A549 treated with Mapracorat at 1 μM for 4 hours (cell line): ENCODE data around the gene FOXE3. TPM values are rescaled to one million over a fixed set of nuclear protein-coding genes. Genes with fewer than 3 reads are reported as not detected.

Experiments used
- total RNA-seq: library from RNA; stranded (reverse); fragments of 200-300 nt; extraction: Qiagen RNA extraction; gene quantifications from 5 replicates; pipeline ENCODE4 v1.2.3, GENCODE V29; 2022

FOXE3 gene
- total RNA-seq, result 0.06 to 0.13 TPM (median 0.10 TPM) in 4 of 5 replicates, not detected in the other

GRCh38 chr1:47415728-47416318 lies at the start of gene FOXE3:
Gene FOXE3, plus strand, starts transcription at chr1:47416285. Its CDS starts 31 bp downstream, at chr1:47416316.

GRCh38 chr1:47437447-47438164 lies 21.5 kb downstream of the FOXE3 start, which contains the start of gene FOXD2:
Gene FOXD2, plus strand, starts transcription at chr1:47438044. Its CDS starts 92 bp downstream, at chr1:47438136.

Other genes starting within 250 kb of the FOXE3 start
- gene PDZK1IP1, start 226.2 kb upstream of the FOXE3 start, total RNA-seq, result 6.9 to 9.5 TPM (median 8.0 TPM) in 5 replicates
- gene TAL1, start 184.1 kb upstream of the FOXE3 start, total RNA-seq, result not detected in 5 replicates
- 8.6 to 10.6 TPM (median 9.9 TPM) in 5 replicates for gene STIL, start 102.1 kb upstream of the FOXE3 start, total RNA-seq
- 56.7 to 67.5 TPM (median 60.6 TPM) in 5 replicates for gene CMPK1, start 82.5 kb upstream of the FOXE3 start, total RNA-seq
- gene FOXD2, start 21.8 kb downstream of the FOXE3 start, total RNA-seq, result 0.41 to 0.58 TPM (median 0.50 TPM) in 5 replicates